Stimulated activated CD4-positive, alpha-beta T cell treated with anti-CD3 and anti-CD28 coated beads, Interleukin-1b, Interleukin-23, amount 100 ng/mL, for 1 hour (primary cell): ENCODE measurements around the gene CHPF.

ENCODE experiments used
- DNase-seq, 2 donors: peaks; one replicate each; pipeline ENCODE4 v3.0.0-alpha.2; 2020; ENCODE audit warnings: low read depth in 2 of 2

The CHPF gene

DNA sequence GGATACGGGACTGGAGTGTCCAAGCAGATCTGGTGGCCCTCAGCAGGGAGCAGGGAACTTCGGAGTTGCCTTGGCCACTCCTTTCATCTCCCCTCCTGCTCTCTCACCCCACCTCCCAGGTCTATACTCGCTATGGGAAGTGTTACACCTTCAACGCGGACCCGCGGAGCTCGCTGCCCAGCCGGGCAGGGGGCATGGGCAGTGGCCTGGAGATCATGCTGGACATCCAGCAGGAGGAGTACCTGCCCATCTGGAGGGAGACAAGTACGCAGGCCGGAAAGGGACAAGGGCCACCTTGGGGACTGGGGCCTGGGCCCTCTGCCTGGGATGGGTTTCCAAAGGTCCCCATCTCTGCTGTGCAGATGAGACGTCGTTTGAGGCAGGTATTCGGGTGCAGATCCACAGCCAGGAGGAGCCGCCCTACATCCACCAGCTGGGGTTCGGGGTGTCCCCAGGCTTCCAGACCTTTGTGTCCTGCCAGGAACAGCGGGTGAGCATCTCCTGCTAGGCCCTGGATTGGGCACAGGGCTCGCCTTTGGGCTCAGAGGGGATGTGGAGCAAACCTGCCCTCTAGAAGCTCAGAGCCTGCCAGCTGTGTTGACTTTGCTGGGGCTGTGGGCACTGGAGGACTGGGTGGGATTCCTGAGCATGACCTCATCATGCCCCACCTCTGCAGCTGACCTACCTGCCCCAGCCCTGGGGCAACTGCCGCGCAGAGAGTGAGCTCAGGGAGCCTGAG is 11.8 kb downstream of the CHPF start:
- no peak for DNase-seq

DNA sequence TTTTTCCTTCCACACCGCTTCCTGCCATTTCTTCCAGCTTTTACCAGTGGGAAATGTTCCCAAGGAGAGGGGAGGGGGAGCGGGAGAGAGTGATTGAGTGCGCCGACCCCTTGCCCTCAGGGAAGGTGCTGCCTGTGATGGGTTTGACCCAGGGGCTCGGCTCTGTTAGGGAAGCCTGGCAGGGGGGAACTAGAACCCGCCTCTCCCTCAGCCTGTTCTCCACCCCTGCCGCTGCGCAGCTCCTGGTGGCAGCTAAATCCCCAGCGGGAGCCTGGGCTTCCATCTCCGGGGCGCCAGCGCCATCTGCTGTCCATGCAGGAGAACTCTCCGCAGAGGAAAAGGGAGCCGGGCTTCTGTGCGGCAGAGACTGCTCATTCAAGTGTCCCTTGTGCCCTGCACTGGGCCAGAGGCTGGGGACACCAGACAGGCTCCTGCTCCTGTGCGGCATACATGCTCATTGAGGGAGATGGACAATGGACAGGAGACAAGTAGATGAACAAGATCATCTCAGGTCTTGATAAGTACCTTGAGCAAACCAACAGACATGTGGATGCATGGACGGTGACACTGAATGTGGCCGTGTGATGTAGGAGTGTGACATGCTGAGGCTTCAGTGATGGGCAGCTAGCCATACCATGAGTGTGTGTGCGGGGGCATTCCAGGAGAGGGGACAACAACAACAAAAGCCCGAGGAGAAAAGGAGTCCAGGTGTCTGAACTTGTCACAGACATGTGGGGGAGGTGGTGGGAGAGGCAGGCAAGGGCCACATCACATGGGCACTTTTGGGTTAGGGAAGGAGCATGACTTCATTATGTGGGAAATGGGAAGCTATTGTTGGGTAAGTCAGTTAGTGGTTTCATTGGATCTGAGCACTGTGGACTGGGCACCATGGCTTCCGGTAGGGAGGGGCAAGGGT is 13.3 kb downstream of the CHPF start:
- peak; percentile 67 to 72 for DNase-seq

GRCh38 chr2:219527472-219527871 is 16.1 kb downstream of the CHPF start:
- no peak for DNase-seq

GRCh38 chr2:219527076-219527394 is 16.6 kb downstream of the CHPF start:
- no peak for DNase-seq

DNA sequence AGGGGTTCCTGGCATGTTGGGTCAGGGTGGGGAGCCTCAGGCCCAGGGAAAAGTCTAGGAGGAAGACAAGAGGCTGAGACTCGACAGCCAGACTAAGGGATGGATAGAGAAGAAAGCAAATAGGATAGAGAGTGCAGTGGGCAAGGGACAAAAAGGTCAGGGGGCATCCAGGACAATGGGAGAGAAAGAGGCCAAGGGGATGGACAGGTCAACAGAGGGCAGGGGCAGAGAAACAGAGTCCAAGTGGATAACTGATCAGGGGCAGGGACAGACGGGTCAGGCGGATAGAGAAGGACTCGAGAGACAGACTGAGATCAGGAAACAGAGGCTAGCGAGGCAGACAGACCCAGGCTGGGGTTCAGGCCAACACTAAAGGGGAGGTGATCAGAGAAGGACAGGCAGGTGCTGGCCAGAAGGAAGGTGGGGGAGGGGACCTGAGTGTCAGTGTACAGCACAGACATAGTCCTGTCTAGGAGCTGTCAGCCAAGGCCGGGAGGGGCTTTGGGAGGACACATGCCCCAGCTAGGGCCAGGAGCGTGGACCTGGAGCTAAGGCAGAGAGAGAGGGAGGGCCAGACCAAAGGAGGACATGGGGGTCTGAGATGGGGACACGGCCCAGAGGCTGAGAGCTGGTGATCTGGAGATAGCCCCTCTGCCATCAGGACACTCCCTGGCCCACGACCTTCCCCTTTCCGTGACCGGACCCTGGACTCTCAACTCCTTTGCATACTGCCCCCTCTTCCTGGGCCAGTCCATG is 17.1 kb downstream of the CHPF start:
- DNase-seq, result no peak

GRCh38 chr2:219525533-219526232 is 17.9 kb downstream of the CHPF start:
- no peak for DNase-seq

GRCh38 chr2:219524817-219525216 is 18.8 kb downstream of the CHPF start:
- DNase-seq, result no peak

- DNase-seq, result no peak
Measured at GRCh38 chr2:219523031-219523671, 20.5 kb downstream of the CHPF start.

DNA sequence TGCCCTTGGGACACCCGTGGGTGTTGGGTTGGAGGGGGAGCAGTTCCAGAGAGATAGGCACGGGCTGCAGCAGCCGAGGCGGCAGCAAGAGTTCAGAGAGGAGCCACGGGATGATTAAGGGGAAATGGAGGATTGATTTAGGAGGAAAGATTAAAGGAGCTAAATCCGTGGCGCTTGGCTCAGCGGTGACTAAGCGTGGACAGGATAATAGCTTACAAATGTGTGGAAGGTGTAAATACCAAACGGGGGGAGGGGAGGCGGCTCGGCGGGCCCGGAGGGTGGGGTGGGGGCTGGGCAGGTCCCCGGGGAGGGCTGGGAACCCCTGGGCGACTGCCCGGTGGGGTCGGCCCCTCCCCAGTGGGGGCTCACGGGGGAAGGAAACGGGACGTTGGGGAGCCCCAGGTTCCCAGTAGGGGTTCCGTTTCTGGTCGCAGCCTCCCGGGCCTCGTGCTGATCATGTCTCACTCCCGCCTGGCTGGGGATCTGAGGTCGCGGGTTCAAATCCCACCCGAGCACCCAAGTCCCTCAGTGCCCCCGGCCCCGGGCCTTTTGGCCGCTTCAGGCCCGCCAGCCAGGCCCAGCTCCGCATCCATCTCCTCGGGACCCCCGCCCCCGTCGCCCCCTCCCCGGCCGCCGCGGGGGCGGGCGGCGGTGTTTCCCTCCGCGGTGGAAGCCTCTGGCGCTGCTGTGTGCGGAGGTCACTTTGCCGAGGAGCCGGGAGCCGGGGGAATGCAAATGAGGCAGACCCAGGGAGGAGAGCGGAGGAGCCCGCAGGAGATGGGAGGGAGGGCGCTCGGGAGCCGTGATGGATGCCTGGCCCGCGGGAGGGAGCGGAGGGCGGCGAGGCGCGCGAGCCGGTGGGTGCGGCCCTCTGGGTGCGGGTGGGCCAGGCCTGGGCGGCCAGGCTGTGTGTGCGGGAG is 21.2 kb downstream of the CHPF start:
- DNase-seq, result no peak

DNA sequence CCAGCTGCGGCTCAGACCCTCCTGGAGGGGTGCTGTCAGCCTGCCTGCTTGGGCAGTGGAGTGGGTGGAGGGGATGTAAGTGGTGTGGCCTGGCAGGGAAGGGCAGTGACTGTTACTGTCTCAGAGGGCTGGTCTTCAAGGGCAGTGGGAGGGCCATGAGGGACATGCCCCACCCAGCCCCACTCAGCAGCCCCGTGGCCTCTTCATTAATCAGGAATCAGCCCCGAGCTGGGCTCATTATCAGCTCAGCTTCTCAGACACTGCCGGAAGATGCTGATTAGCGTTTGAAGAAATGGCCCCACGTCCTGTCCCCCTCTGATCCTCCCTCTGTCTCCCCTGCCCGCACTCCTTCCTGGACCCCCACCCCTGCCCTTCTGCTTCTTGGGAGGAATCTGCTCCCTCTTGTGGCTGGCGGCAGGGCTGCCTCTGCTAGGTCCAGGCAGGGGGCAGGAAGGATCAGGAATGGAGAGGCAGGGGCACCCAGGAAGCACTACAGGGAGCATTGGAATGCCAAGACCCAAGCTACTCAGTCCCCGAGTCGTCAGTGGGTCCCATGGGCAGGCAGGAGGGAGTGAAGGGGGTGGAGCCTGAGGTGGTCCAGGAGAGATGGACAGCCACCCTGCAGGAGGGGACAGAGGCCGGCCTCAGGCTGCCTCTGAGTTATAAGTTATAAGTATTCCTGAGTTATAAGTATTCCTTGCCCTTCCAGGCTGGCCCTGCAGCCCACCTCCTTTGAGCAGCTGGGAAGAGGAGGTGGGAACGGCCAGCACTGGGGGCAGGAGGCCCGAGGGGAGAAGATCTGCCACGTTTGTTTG is 22.3 kb downstream of the CHPF start:
- DNase-seq, result no peak

- no peak for DNase-seq
Measured at GRCh38 chr2:219520079-219520478, 23.5 kb downstream of the CHPF start.

GRCh38 chr2:219519526-219519916 is 24.1 kb downstream of the CHPF start:
- DNase-seq, result no peak

DNA sequence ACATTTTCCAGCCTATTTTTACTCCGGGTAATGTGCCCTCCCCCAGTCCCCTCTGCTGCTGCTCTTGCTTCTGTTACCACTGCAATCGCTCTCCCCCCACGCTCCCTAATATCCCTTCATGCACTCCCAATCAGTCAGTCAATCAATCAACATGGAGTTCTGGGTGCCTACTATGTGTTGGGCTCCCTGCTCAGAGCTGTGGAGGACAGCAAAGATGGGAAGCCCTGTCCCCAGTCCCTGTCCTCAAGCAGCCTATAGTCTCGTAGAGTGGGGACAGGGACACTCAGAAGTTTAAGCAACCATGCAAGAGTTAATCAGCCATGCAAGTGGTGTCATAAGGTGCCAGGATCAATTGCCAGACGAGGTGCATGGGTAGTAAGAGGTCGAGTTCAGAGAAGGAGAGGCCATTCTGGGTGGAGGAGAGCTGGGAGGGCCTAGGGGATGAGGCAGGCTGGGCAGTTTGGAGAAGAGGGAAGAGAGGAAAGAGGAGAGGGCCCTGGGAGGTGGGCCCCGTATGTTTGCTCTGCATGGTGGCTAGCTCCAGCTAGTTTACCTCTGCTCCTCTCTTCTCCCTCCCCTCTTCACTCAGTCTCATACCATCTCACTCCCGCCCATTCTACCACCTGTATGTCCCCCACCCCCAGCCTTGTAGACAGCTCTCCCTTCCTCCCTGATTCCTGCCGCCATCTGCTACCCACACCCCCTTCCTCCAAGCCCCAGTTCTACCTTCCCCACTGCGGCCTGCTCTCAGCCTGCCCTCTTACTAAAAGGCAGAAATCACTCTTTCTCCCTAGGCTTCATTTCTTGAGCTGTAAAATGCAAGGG is 25.4 kb downstream of the CHPF start:
- no peak for DNase-seq

GRCh38 chr2:219516888-219517287 is 26.7 kb downstream of the CHPF start:
- no peak for DNase-seq

DNA sequence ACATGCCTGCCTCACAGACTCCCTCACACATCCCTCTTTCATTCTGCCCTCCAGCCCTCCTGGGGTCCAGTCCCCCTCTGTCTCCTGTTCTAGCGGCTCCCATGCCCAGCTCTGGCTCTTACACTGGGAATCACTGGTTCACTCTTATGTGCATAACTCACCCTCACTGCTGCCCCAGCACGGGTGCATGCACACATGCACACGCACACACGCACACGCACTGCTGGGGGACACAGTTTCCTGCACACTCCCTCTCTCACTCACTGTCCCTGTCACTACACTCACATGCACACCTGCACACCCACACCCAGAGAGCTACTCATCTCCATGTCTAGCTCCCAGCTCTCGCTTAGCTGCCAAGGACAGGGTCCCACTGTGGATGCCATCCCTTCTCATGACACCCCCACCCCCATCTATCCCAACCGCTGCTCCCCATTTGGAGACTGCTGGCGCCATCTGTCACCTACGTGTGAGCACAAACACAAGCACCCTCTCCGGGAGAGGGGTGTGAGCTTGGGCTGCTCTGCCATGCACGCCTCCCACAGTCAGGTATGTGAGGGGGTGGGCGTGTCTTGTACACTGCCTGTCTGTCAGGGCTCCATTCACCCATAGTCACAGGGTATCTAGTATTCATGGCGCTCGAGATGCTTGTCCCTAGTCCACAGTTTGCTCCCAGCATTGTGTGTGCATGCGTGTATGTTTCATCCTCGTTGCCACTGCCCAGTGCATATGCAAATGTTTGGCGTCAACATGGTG is 27.6 kb downstream of the CHPF start:
- DNase-seq, result no peak

- no peak for DNase-seq
Measured at GRCh38 chr2:219514836-219515235, 28.8 kb downstream of the CHPF start.

GRCh38 chr2:219514196-219514761 is 29.3 kb downstream of the CHPF start, which contains the start of gene ASIC4:
Gene ASIC4 (plus strand): TSS chr2:219514482. CDS start chr2:219514725, 243 bp downstream.
- DNase-seq, result no peak
